Vagina (tissue), 2 donors: ENCODE data around the gene MAG. TPM values are rescaled to one million over a fixed set of nuclear protein-coding genes. Genes with fewer than 3 reads are reported as not detected.

Source experiments
- DNase-seq, 2 donors: peaks; one replicate each; pipeline ENCODE4 v3.0.0-alpha.2; 2017; ENCODE audit errors: extremely low spot score in 2 of 2
- H3K27ac ChIP-seq: fragments of 200-600 bp; sonication (generic); one replicate; pipeline ENCODE4 v1.5.1; 2019
- H3K27me3 ChIP-seq: fragments of 200-600 bp; sonication (generic); one replicate; pipeline ENCODE4 v1.5.1; 2019
- H3K36me3 ChIP-seq, 2 donors: fragments of 200-600 bp; sonication (generic); one replicate each; pipeline ENCODE4 v1.5.1; 2017 to 2019
- H3K4me1 ChIP-seq: fragments of 200-600 bp; sonication (generic); one replicate; pipeline ENCODE4 v1.5.1; 2019
- H3K4me3 ChIP-seq, 2 donors: fragments of 200-600 bp; sonication (generic); 1 replicate in 1 of 2; 2 replicates in 1 of 2; pipeline ENCODE4 v1.5.1; 2016 to 2019
- H3K9me3 ChIP-seq: fragments of 200-600 bp; sonication (generic); one replicate; pipeline ENCODE4 v1.5.1; 2019
- CTCF ChIP-seq, 3 experiments: fragments of 450-650 bp in 2 of 3; fragments of 200-600 bp in 1 of 3; sonication (generic) in 1 of 3; IDR thresholded peaks; one replicate each; pipeline ENCODE4 v1.5.1; 2017 to 2019; ENCODE audit warnings: antibody characterized with exemption in 3 of 3, mild to moderate bottlenecking in 2 of 3, moderate library complexity in 2 of 3
- POLR2A ChIP-seq, 2 donors: fragments of 450-650 bp; IDR thresholded peaks; one replicate each; pipeline ENCODE4 v1.6.1; 2017; ENCODE audit warnings: antibody characterized with exemption in 2 of 2, mild to moderate bottlenecking in 2 of 2, moderate library complexity in 2 of 2
- POLR2AphosphoS5 ChIP-seq, 2 donors: sonication (generic); formaldehyde crosslinking; IDR thresholded peaks; one replicate each; pipeline ENCODE4 v1.9.0; 2017; ENCODE audit warnings: antibody characterized with exemption in 2 of 2, mild to moderate bottlenecking in 2 of 2, low read depth in 1 of 2; ENCODE audit not compliant: insufficient read depth in 1 of 2
- intact Hi-C: fragments of 100-400 bp; cut with DNase I; formaldehyde crosslinking; loops from one replicate; pipeline ENCODE4 v1.15.1; 2023
- total RNA-seq: library from RNA; depleted of rRNA; stranded (reverse); fragments of >200 nt; gene quantifications from one replicate; pipeline ENCODE4 v1.2.3, GENCODE V29; 2016

Gene MAG
- total RNA-seq, 1 donor from 2014 or later = not detected

DNA sequence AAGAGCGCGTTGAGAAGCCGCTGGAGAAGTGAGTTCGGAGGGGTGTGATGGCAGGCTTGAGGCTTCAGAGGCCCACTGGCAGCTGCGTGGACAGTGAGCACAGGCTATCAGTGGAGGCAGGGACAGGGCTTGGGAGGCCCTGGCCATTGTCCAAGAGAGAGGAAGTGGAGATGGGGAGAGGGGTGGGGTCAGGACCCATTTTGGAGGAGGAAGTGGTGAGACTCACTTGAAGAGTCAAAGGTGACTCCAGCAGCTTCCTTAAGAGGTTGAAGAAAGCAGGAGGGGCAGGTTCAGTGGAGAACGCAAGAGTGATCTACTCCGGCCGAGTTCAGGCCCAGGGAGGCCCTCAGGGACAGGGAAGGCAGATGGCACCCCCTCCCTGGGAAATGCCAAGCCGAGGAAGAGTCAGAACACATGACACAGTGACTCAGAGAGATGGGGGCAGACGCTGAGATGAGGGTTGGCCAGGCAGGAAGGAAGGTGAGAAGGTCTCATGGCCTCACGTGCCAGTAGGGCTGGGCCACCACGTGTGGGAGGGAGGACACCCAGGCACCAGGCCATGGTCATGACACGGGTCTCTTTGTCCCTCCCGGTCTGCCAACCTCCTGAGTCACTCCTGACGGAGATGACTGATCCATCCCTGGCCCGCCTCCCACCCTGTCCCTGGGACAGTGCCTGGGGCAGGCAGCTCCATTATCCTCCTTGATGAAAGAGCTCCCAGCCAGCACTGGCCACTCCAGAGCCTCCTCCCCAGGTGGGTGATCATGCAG lies 26.9 kb downstream of the MAG start:
- no peak for TF ChIP-seq CTCF (IDR thresholded peaks at IDR 0.05)
- peak; percentile 75 to 88 for TF ChIP-seq POLR2AphosphoS5 (IDR thresholded peaks at IDR 0.05; ENCODE audit: insufficient read depth in 1 of 2, low read depth in 1 of 2)
- no peak for TF ChIP-seq POLR2A (IDR thresholded peaks at IDR 0.05)
- Histone ChIP-seq H3K27me3 (no peaks in the 10 kb centered on the region), H3K27ac (peak overlapping the region; percentile 69), H3K36me3 (no peaks in the 10 kb centered on the region), H3K4me3 (no peak overlapping the region), H3K9me3 (no peaks in the 10 kb centered on the region), H3K4me1 (peaks cover 19% of the 10 kb centered on the region)
- no peak for DNase-seq
- intact Hi-C loops = loop anchor here (10.0 kb wide), 1 partner anchor 504 kb away; no protein-coding TSS in a partner anchor

GRCh38 chr19:35320065-35320713 lies 28.2 kb downstream of the MAG start:
- H3K9me3 ChIP-seq = no peaks in the 10 kb centered on the region
- TF ChIP-seq POLR2A (IDR thresholded peaks at IDR 0.05) (no peak), CTCF (IDR thresholded peaks at IDR 0.05) (no peak)
- no peak overlapping the region for H3K27ac ChIP-seq
- intact Hi-C loops = no loop called here
- H3K27me3 ChIP-seq = no peaks in the 10 kb centered on the region
- no peak for DNase-seq
- H3K36me3 ChIP-seq = no peaks in the 10 kb centered on the region
- H3K4me1 ChIP-seq = peaks cover 19% of the 10 kb centered on the region
- no peak overlapping the region for H3K4me3 ChIP-seq

GRCh38 chr19:35321291-35321690 lies 29.3 kb downstream of the MAG start:
- no peak overlapping the region for H3K4me3 ChIP-seq
- TF ChIP-seq POLR2A (IDR thresholded peaks at IDR 0.05) (no peak), POLR2AphosphoS5 (IDR thresholded peaks at IDR 0.05; ENCODE audit: insufficient read depth in 1 of 2, low read depth in 1 of 2) (no peak), CTCF (IDR thresholded peaks at IDR 0.05) (no peak)
- intact Hi-C loops = no loop called here
- no peaks in the 10 kb centered on the region for H3K9me3 ChIP-seq
- H3K27ac ChIP-seq = no peak overlapping the region
- H3K27me3 ChIP-seq = no peaks in the 10 kb centered on the region
- DNase-seq = no peak
- peaks cover 19% of the 10 kb centered on the region for H3K4me1 ChIP-seq
- H3K36me3 ChIP-seq = no peaks in the 10 kb centered on the region

DNA sequence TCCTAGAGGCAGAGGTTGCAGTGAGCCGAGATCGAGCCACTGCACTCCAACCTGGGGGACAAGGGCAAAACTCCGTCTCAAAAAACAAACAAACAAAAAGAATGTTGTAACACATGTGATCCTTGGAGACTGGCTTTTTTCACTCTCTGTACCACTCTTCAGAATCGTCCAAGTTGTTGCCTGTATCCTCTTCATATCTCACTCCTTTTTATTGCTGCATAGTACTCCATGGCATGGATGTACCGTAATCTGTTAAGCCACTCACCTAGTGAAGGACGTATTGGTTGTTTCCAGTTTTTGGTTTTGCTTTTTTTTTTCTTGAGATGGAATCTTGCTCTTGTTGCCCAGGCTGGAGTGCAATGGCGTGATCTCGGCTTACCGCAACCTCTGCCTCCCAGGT lies 30.1 kb downstream of the MAG start:
- no peak overlapping the region for H3K4me3 ChIP-seq
- DNase-seq = no peak

More for the DNA sequence above, 30.1 kb downstream of the MAG start:
- intact Hi-C loops = no loop called here
- Histone ChIP-seq H3K36me3 (no peaks in the 10 kb centered on the region), H3K4me1 (peaks cover 19% of the 10 kb centered on the region), H3K27ac (no peak overlapping the region), H3K27me3 (no peaks in the 10 kb centered on the region), H3K9me3 (no peaks in the 10 kb centered on the region)
- TF ChIP-seq CTCF (IDR thresholded peaks at IDR 0.05) (no peak), POLR2A (IDR thresholded peaks at IDR 0.05) (no peak), POLR2AphosphoS5 (IDR thresholded peaks at IDR 0.05; ENCODE audit: insufficient read depth in 1 of 2, low read depth in 1 of 2) (no peak)
